Endothelial cell of umbilical vein (primary cell): Measurements from ENCODE around the gene CARD8. TPM values are rescaled to one million over a fixed set of nuclear protein-coding genes. Genes with fewer than 3 reads are reported as not detected.

ENCODE experiments used
- polyA plus RNA-seq, 4 experiments: library from polyadenylated mRNA; depleted of rRNA in 3 of 4; stranded (reverse) in 3 of 4; unstranded in 1 of 4; fragments of >200 nt; gene quantifications; 2 replicates each; pipeline versions ENCODE4 v1.2.1 to v1.2.3, GENCODE V29; 2011 to 2012; ENCODE audit warnings: missing spikeins in 1 of 4
- total RNA-seq: library from RNA; stranded (reverse); gene quantifications from 2 replicates; pipeline ENCODE4 v1.2.3, GENCODE V29; 2021

Gene CARD8
- total and polyA plus RNA-seq, 2 donors (not counting 3 experiments of a cell fraction or from before 2014, with no cell fraction given) = 64.6 to 123 TPM

Other genes with a start within 250 kb of the CARD8 start
- not detected in 2 replicates for gene CABP5, start 211.8 kb downstream of the CARD8 start, total RNA-seq
- not detected in 2 replicates for gene CABP5, start 211.8 kb downstream of the CARD8 start, polyA plus RNA-seq
- 32.6 and 63.4 TPM in 2 replicates for gene PLA2G4C, start 145.1 kb downstream of the CARD8 start, total RNA-seq
- gene PLA2G4C, start 145.1 kb downstream of the CARD8 start, polyA plus RNA-seq = 53.1 and 84.3 TPM in 2 replicates
- 94.7 and 100 TPM in 2 replicates for gene LIG1, start 85.6 kb downstream of the CARD8 start, total RNA-seq
- gene LIG1, start 85.6 kb downstream of the CARD8 start, polyA plus RNA-seq = 64.0 and 68.2 TPM in 2 replicates
- 7.4 and 8.6 TPM in 2 replicates for gene ZSWIM9, start 85.2 kb downstream of the CARD8 start, total RNA-seq
- 1.0 and 1.2 TPM in 2 replicates for gene ZSWIM9, start 85.2 kb downstream of the CARD8 start, polyA plus RNA-seq
- 0.39 and 1.5 TPM in 2 replicates for gene ZNF114, start 14.2 kb upstream of the CARD8 start, total RNA-seq
- 0.12 and 0.38 TPM in 2 replicates for gene ZNF114, start 14.2 kb upstream of the CARD8 start, polyA plus RNA-seq
- 107 and 127 TPM in 2 replicates for gene EMP3, start 69.6 kb upstream of the CARD8 start, total RNA-seq
- gene EMP3, start 69.6 kb upstream of the CARD8 start, polyA plus RNA-seq = 406 and 565 TPM in 2 replicates
- gene TMEM143, start 108.0 kb upstream of the CARD8 start, total RNA-seq = 4.6 and 7.3 TPM in 2 replicates
- gene TMEM143, start 108.0 kb upstream of the CARD8 start, polyA plus RNA-seq = 5.4 and 6.2 TPM in 2 replicates
- not detected in 2 replicates for gene SYNGR4, start 108.5 kb upstream of the CARD8 start, total RNA-seq
- gene SYNGR4, start 108.5 kb upstream of the CARD8 start, polyA plus RNA-seq = not detected in 2 replicates
- 199 and 200 TPM in 2 replicates for gene KDELR1, start 135.6 kb upstream of the CARD8 start, total RNA-seq
- gene KDELR1, start 135.6 kb upstream of the CARD8 start, polyA plus RNA-seq = 224 and 233 TPM in 2 replicates
- 1.8 and 2.1 TPM in 2 replicates for gene GRIN2D, start 137.8 kb upstream of the CARD8 start, total RNA-seq
- gene GRIN2D, start 137.8 kb upstream of the CARD8 start, polyA plus RNA-seq = 0.38 and 0.59 TPM in 2 replicates
- 52.7 and 52.8 TPM in 2 replicates for gene GRWD1, start 190.1 kb upstream of the CARD8 start, total RNA-seq
- 26.3 and 26.8 TPM in 2 replicates for gene GRWD1, start 190.1 kb upstream of the CARD8 start, polyA plus RNA-seq
- gene KCNJ14, start 199.7 kb upstream of the CARD8 start, total RNA-seq = 0.92 and 1.4 TPM in 2 replicates
- gene KCNJ14, start 199.7 kb upstream of the CARD8 start, polyA plus RNA-seq = 0.26 and 0.32 TPM in 2 replicates
- 119 and 125 TPM in 2 replicates for gene CYTH2, start 213.5 kb upstream of the CARD8 start, total RNA-seq
- gene CYTH2, start 213.5 kb upstream of the CARD8 start, polyA plus RNA-seq = 98.4 and 98.6 TPM in 2 replicates